VCaP (cell line): Measurements from ENCODE around the gene ALCAM.

Experiments used
- H3K27ac ChIP-seq: fragments of 450-650 bp; 2 replicates; pipeline ENCODE4 v1.5.1; 2017
- TF ChIP-seq, protein P1 (sequence below): fragments of 450-650 bp; conservative IDR thresholded peaks from 2 replicates; pipeline ENCODE4 v1.5.1; 2017; ENCODE audit warnings: mild to moderate bottlenecking, moderate library complexity

Gene ALCAM

DNA sequence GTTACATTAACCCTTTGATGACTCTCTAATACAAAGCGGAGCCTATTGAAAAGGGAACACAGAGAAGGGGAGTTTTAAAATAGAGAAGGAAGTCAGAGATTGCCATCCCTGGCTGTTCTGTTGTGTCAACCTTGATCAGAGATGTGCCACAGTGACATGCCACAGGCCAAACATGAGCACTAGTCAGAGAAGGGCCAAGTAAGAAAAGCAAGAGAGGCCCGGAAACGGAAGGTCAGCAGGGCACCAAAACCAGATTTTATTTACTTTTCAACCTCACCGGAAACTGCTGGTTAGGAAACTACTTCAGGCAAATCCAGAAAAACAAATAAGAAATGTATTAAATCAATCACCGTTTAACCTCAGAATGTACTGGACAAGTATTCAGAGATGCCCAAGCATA is 171.8 kb downstream of the ALCAM start:
- H3K27ac ChIP-seq: peak overlapping the region; percentile 63
- TF ChIP-seq, protein P1, sequence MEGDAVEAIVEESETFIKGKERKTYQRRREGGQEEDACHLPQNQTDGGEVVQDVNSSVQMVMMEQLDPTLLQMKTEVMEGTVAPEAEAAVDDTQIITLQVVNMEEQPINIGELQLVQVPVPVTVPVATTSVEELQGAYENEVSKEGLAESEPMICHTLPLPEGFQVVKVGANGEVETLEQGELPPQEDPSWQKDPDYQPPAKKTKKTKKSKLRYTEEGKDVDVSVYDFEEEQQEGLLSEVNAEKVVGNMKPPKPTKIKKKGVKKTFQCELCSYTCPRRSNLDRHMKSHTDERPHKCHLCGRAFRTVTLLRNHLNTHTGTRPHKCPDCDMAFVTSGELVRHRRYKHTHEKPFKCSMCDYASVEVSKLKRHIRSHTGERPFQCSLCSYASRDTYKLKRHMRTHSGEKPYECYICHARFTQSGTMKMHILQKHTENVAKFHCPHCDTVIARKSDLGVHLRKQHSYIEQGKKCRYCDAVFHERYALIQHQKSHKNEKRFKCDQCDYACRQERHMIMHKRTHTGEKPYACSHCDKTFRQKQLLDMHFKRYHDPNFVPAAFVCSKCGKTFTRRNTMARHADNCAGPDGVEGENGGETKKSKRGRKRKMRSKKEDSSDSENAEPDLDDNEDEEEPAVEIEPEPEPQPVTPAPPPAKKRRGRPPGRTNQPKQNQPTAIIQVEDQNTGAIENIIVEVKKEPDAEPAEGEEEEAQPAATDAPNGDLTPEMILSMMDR: no peak

DNA sequence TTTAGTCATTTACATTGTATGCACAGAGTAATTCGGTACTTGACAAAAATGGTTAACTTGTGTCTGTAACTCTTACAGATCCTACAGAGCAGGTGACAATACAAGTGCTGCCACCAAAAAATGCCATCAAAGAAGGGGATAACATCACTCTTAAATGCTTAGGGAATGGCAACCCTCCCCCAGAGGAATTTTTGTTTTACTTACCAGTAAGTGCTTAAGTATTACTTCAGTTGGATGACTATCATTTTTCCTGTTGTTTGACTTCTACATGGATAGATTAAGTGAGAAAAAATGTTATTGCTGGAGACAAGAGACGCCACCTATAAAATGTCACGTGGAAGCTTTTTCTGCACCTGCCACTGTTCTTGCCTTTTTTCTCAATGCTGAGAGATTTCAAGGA is 173.2 kb downstream of the ALCAM start:
- H3K27ac ChIP-seq: peak overlapping the region; percentile 63; the same call in 1 of the 2 replicates
- TF ChIP-seq, protein P1: no peak

DNA sequence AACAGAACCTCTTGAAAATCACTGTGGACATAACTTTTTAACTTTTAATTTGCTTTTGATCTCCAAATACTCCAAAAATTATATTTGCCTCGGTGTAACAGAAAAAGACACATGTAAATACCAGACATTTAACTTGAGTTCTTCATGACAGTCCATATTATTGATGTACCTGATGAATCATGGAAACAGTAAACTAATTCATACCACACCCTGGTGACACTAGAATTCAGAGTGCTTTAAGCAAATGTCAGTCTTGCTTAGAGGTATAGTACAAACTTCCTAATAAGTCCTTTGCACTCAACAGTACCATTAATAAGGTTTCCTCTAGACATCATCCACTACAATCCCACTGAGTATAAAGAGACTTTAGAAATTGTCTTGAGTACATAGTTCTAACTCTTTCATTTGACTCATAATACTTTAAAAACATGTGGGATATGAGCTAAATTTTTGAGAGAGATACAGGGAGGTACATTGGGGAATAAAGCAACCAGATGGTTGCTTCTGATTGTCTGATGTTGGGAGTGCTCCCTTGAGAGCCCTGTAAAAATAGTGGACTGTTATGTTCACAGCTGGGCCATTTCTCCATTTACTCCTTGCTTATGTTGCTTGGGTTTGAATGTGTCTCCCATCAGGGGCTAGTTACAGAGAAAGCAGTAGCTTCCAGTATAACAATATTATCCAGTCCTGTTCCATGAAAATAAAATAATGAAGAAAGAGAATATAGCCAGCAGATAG is 175.7 kb downstream of the ALCAM start:
- TF ChIP-seq, protein P1: no peak
- no peak overlapping the region for H3K27ac ChIP-seq

DNA sequence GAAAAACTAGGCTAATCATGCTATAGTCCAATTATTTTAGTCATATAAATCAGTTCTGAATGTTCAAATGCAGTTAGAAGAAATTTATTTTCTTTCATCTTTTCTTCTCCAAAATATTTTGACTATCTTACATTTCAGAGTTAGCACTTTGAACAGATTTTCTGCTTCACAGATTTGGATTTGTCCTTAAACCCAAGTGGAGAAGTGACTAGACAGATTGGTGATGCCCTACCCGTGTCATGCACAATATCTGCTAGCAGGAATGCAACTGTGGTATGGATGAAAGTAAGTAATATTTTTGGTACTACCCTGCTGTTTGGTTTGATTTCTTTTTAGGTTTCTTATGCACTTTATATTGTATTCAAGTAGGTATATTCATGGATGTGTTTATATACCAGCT is 178.3 kb downstream of the ALCAM start:
- TF ChIP-seq, protein P1: no peak
- H3K27ac ChIP-seq: no peak overlapping the region

DNA sequence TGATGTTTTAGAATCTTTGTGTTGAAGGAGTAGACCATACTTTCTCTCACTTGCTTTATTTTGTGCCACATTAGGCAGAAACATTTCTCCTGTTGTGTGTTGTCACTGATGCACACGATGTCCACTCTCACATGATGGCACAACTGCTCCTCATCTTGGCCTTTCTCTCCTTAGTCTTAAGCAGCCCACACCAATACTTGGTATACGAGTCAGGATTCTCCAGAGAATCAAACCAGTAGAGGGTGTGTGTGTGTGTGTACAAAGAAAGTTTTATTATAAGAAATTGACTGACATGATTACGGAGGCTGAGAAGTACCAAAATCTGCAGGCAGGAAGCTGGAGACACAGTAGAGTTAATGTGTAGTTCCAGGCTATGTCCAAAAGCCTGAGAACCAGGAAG is 187.1 kb downstream of the ALCAM start:
- H3K27ac ChIP-seq: no peak overlapping the region
- TF ChIP-seq, protein P1: no peak

DNA sequence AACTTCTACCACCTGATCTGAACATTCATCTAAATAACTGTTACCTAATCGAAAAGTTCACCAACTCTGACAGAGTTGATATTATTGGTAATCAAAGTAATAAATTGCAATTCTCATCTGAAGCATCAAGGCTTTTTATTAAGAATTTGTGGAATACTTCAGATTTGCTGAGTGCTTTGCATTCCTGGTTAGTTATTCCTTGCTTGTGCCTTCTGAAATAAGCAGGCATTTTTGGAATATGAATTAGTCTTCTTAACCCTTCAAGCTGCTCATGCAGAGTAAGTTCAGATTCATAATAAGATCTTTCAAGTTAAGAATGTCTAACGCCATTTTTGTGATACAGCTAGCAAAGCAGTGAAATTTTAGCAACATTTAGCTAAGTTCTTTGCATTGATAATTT is 188.5 kb downstream of the ALCAM start:
- no peak overlapping the region for H3K27ac ChIP-seq
- TF ChIP-seq, protein P1: no peak

DNA sequence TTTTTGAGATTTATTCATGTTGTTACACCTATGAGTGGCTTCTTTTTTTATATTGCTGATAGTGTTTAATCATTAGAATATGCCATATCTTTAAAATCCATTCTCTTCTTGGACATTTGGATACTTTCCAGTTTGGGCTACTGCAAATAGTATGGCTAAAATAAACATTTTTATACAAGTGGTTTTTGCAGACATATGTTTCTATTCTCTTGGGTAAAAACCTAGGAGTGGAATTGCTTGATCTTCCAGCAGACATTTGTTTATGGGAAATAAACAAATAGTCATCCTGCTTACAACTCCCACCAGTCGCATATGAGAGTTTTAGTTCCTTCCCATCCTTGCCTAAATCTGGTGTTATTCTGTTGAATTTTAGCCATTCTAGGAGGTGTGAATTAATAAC is 193.1 kb downstream of the ALCAM start:
- TF ChIP-seq, protein P1: no peak
- no peak overlapping the region for H3K27ac ChIP-seq
